HG02943 (cell line): ENCODE results near the gene DAPK1.

Experiments
- ATAC-seq: cut with Tn5 transposase; IDR thresholded peaks from one replicate; pipeline ENCODE4 v1.9.1; 2021; ENCODE audit warnings: mild to moderate bottlenecking, low read depth, moderate library complexity; ENCODE audit not compliant: unreplicated experiment

Gene DAPK1

DNA sequence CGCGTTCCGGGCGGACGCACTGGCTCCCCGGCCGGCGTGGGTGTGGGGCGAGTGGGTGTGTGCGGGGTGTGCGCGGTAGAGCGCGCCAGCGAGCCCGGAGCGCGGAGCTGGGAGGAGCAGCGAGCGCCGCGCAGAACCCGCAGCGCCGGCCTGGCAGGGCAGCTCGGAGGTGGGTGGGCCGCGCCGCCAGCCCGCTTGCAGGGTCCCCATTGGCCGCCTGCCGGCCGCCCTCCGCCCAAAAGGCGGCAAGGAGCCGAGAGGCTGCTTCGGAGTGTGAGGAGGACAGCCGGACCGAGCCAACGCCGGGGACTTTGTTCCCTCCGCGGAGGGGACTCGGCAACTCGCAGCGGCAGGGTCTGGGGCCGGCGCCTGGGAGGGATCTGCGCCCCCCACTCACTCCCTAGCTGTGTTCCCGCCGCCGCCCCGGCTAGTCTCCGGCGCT is at the start of gene DAPK1:
TSS of gene DAPK1 (plus strand) at position 264 of the 442 bp plus-strand sequence. CDS start 1,211 bp downstream, outside the sequence.
- peak; percentile 40 for ATAC-seq

DNA sequence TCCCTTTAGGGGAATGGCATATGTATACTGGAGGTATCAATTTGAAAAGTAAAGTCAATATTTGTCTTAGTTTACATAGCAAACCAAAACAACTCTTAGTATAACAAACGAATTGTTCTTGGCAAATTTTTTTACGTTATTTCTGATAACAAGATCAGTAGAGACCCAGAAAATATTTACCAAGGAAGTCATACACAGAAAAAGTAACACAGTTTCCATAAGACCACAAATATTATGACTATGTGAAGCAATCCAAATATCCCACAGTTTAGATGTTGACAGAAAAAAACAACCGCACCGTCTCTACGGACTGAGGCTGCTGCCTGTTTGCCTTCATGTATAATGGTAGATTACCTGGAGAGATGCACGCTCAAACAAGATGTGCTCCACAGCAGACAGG is 46.5 kb upstream of the DAPK1 start:
- ATAC-seq, result no peak

DNA sequence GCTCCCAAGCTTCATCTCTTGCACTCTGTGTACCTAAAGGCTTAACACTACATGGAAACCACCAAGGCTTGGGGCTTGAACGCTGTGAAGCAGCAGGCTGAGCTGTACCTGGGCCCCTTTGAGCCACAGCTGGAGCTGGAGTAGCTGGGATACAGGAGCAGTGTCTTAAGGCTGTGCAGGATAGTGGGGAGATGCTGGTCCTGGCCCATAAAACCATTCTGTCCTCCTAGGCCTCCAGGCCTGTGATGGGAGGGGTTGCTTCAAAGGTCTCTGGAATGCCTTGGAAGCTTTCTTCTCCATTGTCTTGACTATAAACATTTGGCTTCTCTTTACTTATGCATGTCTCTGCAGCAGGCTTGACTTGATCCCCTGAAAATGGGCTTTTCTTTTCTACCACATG is 42.3 kb upstream of the DAPK1 start:
- ATAC-seq, result no peak

DNA sequence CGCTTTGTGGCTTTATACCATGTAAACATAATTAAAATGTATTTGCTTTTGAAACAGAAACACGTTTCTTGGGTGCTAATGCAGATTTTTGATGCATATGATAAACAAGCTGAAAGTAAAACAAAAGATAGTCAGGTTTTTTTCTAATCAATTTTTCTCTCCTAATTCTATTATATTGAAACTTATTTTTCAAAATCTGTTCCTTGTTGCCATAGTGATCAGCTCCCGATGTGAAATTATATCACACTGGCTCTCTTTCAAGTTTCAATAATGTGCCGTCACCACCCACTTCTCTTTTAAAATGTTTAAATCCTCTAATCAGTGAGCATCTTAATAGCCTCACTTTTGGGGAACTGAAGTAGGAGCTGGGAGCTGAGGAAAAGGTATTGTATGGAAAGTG is 36.4 kb upstream of the DAPK1 start:
- ATAC-seq, result no peak

DNA sequence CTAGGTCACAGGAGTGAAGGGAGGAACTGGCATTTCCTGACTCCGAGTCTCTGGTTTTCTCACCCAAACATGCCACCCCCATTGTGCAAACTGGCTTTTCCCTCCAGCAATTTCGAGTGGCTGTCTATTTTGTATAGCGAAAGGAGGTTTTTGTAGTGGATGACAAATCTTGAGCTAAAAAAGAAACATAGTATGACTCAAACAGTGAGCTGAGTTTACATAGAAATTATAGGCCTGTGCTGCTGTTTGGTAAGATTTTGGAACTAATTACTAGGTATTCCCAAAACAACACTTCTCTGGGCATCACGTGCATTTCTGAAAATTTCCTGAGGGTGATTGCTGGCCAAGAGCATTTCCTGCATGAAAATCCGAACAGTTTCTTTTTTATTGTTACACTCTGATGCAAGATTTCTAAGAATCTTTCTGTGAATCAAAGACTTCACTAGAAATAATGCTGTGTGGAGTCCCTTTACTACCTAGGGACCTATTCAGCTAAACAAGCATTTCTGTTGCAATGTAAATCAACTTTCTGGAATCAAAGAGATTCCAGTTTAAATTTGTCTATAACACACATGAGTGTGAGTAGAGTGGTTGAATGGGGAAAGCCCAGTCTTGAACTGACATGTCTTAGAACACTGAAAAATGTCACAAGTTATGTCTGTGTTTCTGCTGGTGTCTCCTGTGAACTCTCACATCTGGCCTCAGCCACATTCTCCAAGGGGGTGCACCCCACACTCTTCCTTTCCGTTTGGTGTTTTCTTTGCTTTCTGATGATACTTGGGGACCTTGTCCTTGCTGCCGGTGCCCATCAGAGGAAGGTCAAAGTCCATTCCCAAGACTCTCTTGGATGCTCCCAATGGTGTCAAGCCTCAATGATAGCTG is 33.3 kb upstream of the DAPK1 start:
- no peak for ATAC-seq

DNA sequence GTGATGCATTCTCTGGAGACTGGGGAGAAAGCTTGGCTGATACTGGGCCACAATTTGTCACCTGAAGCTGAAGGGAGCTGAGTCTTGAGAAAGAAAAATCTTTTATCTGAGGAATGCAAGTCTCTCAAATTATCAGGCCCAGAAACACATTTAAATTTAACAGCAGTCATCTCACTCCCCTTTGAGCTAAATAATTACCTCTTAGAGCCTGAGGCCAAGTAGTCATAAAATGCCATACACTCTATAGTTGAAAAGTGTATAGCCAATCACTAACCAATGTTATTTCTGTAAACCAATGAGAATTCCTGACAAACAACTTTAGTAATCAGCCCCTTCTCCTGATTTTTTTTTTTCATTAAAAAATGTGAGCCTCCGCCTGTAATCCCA is 32.7 kb upstream of the DAPK1 start:
- ATAC-seq, result no peak

DNA sequence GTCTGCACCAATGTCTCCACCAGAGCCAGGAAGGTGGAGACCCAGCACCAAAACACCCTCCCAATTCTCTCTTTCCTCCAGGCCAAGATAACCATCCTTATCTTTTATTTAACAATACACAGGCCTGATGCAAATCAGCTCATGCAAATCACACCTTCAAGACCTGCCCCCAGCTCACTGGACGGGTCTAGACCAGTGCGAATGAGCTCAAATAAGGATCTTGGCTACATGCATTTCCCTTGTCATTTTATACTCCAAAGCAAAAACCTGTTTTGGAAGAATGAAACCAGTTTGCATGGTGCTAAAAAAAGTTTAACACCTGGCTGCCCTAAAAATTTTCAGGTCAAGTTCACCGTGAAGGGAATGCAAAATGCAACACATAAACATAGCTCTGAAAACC is 31.9 kb upstream of the DAPK1 start:
- no peak for ATAC-seq

DNA sequence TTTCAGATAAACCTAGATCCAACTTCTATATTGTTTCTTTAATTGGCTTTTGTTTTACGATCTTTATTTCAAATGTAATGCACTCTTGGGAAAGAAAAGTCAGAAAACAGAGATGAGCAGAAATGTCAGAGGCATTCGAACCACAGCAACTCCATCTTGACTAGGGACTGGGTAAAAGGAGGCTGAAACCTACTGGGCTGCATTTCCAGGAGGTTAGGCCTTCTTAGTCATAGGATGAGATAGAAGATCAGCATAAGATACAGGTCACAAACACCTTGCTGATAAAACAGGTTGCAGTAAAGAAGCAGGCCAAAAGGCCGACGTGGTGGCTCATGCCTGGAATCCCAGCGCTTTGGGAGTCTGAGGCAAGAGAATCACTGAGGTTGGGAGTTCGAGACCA is 30.5 kb upstream of the DAPK1 start:
- no peak for ATAC-seq

DNA sequence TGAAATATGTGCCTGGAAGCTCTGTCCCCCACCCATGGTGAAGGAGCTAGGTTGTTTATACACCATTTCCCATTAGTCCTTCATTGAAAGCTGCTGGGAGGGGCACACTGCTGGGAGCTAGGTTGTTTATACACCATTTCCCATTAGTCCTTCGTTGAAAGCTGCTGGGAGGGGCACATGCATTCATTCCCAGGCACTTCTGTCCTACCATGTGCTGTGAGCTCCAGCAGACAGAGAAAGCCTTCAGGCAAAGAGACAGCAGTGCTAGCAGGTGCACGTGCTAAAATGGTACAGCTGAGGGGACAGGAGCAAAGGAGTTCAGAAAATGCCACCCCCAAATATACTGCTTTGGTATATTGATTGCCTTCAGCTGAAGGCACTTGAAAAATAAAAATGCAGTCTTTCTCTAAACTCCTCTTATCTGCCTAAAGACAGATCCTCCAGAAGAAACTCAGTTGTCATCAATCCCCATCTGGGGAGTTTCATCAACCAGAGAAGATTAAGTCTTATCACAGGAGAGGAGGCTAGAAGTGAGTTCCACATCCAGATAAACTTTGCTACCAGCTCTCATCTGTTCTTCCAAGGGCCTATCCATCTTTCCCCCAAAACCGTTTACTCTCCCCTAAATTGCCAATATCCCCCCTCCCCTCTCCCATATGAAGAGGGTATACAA is 27.7 kb upstream of the DAPK1 start:
- ATAC-seq, result no peak

- ATAC-seq, result no peak
These were observed 25.9 kb upstream of the DAPK1 start for GRCh38 chr9:87471746-87472145.

DNA sequence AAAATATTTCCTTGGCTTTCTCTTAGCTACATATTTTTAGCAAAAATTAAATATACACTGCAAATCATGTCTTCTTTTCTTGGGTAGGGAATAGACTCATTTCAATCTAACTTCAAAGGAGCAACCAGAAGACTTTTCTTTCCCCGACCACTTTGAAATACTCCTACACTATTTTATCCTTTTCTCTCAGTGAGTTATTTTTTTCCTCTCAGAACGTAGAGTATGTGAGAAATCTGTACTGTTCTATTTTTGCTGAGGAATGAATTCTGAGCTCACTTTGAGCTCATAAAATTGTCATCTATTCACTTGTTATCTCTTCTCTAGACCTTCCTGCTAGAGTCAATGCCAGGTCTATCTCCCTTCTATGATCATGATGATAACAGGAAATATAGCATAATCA is 22.2 kb upstream of the DAPK1 start:
- no peak for ATAC-seq

DNA sequence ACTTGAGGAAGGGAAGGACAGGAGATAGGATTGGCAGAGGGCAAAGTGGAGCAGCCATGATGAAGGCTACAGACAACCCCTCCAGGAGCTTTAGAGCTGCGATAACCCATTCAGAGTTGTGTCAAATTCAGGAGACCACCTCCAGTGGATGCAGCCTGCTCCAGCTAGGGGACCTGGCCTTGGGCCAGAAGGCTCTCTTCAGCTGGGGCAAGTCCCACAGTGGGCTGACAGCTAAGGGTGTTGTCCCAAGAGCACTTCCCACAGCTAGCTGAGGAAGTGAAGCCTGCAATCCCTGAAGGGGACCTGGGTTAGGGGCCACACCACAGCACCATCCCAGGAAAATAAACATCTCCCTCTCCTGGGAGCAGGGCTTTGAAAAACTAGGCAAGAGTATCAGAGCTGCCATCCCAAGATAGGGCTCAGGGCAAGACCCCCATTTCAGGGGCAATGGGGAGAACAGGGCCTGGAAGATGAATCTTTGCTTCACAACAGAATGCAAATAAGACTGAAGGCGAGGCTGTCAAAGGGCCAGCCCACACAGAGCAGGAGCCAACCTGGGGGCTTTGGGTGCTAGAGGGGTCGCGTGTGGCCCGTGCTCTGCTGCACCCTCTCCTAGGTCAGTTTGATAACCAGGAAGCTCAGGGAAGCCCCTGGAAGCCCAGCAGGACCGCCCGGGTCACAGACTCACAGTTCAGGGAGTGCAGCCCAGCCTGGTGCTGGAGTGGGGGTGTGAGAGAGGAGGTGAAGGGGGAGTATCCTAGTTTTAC is 19.3 kb upstream of the DAPK1 start:
- no peak for ATAC-seq

GRCh38 chr9:87479801-87480201 is 17.9 kb upstream of the DAPK1 start:
- ATAC-seq, result peak; percentile 84

DNA sequence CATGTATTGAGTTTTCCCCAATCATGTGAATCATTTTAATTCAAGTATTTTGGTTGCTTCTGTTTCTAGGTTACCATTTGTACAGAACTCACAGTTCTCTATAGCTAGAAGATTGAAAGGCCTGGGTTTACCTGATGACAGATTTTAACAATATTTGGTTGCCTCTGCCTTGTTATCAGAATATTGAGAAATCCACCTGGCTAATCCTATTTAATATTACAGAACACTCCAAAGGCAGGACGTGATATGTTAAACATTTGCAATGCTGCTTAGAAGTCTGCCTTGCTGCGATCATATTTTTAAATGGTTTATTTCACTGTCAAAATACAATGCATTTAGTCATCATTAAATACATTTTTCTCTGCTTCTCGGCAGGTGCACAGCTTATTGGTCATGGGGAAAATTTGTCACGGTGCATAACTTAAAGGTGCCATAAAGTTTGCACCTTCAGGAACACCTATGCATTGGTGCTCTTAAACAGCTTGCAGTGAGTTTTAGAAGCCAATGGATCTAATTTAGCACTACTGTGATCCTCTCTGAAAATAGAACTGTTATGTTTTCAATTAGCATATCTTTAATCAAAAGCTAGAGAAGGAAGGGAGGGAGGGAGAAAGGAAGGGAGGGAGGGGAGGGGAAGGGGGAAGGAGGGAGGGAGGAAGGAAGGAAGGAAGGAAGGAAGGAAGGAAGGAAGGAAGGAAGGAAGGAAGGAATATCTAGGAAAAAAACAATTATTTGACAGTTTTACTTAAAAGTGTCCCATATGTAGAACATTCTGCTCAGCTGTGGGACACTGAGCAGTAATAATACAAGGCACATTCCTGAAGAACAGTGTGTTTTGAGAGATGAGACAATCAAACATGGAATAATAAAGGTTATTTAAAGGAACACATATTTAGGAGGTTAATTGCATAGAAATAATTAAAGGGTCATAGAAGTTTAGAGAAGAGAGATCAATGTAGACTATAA is 15.5 kb upstream of the DAPK1 start:
- no peak for ATAC-seq

GRCh38 chr9:87490225-87490624 is 7.4 kb upstream of the DAPK1 start:
- no peak for ATAC-seq

DNA sequence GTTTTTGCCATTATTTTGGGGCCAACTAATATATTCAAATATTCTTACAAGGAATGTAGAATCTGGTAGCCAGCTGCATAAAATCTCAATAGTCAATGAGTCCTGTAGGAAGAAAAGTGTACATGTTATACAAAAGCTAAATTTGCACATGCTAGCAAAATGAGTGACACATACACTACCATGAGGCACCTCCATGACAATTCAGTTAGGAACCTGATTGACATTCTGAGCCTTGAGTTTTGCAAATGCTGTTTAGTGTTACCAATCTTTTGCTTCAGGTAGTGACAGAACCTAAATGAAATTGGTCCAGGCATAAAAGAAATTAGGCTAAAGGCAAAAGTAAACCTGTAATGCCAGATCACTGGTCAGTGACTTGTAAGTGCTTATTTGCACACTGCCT is 6.8 kb upstream of the DAPK1 start:
- no peak for ATAC-seq

DNA sequence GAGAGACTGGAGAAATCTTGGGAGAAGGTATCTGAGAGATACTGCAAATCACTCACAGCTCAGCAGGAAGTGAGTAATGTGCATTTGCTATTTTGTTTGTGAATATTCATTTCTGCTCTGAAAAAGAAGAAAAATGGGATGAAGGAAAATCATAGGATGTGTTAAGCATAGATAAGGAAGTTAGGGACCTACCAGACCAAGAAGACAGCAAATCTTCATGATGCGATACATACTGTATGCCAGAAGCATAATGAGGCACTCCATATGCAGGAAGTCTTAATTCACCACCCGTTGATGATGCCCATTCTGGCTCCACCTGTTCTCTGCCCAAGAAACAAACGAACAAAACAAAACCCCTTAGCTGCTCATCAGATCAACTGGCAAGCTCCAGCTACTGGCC is 6.1 kb upstream of the DAPK1 start:
- ATAC-seq, result no peak

DNA sequence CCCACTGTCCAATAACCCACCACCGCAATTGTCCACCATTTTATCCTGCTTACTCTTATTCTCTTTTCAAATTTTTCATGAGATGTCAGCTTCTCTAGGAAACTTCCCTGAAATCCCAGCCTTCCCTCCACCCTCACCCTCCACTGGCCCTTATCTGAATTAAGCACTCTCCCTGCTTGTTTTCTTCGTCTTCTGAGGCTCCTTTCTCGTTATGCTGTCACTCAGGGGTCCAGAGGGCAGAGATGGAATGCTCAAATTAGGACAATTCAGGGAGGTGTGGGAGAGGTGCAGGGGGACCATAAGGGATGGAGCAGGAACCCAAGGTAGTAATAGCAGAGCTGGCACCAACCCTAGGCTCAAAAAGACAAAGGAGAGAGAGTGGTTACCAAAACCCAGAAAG is 5.0 kb upstream of the DAPK1 start:
- no peak for ATAC-seq

GRCh38 chr9:87494970-87495471 is 2.6 kb upstream of the DAPK1 start:
- no peak for ATAC-seq

DNA sequence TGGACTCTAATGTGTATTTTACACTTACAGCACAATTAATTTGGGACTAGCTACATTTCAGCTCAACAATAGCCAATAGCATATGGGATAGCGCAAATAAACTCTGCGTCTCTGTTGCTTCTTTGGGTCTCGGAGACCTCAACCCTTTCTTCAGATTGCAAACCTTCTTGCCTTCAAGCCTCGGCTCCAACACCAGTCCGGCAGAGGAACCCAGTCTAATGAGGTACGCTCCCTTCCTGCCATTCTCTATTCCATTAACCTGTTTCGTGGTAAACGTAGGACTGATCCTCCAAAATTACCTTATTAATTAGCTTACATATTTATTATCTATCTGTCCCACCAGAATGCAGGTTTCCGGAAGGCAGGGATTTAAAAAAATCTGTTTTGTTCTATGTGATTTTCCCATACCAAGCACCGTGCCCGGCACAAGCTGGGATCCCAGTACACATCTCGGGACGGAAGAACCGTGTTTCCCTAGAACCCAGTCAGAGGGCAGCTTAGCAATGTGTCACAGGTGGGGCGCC is 525 bp upstream of the DAPK1 start:
- no peak for ATAC-seq
